HEK293 (cell line): ENCODE measurements around the gene PCOLCE2.

Experiments used
- CTCF ChIA-PET: fragments of 350-600 bp; formaldehyde crosslinking; extraction: SDS; loops from one replicate; lab custom pipeline; 2021; ENCODE audit warnings: antibody characterized with exemption; lab: Yijun Ruan, JAX
- POLR2A ChIA-PET: fragments of 300-600 bp; formaldehyde crosslinking; extraction: SDS; loops from one replicate; lab custom pipeline; 2020; ENCODE audit warnings: antibody characterized with exemption, inconsistent platforms; lab: Yijun Ruan, JAX
- H3K27ac ChIP-seq: fragments of 200-500 bp; sonication (Bioruptor generic); 2 replicates; pipeline ENCODE4 v1.5.1; 2014; ENCODE audit warnings: low read depth, low read length, control low read depth, inconsistent platforms; ENCODE audit errors: extremely low read depth
- H3K36me3 ChIP-seq, 2 experiments: fragments of 200-500 bp in 1 of 2; sonication (Bioruptor generic) in 1 of 2; 1 replicate in 1 of 2; 2 replicates in 1 of 2; pipeline ENCODE4 v1.5.1; 2014 to 2017; ENCODE audit warnings: inconsistent platforms in 2 of 2, low read length in 2 of 2; ENCODE audit not compliant: control insufficient read depth in 2 of 2, insufficient read depth in 1 of 2
- H3K4me1 ChIP-seq: fragments of 200-500 bp; sonication (Bioruptor generic); 2 replicates; pipeline ENCODE4 v1.5.1; 2014; ENCODE audit warnings: mild to moderate bottlenecking, low read length, inconsistent platforms; ENCODE audit not compliant: control insufficient read depth, insufficient read depth
- H3K4me3 ChIP-seq: 2 replicates; pipeline ENCODE4 v1.5.1; 2011; ENCODE audit warnings: low read depth, mild to moderate bottlenecking, control low read depth, low read length, moderate library complexity
- H3K9me3 ChIP-seq: fragments of 200-500 bp; sonication (Bioruptor generic); 2 replicates; pipeline ENCODE4 v1.5.1; 2014; ENCODE audit warnings: low read depth, low read length, inconsistent platforms; ENCODE audit not compliant: control insufficient read depth, insufficient read depth
- HOXD13 ChIP-seq: sonication (generic); formaldehyde crosslinking; IDR thresholded peaks from 2 replicates; pipeline ENCODE4 v1.8.0; 2022; ENCODE audit warnings: missing genetic modification reagents, borderline replicate concordance
- IKZF3 ChIP-seq: fragments of 450-650 bp; IDR thresholded peaks from 2 replicates; pipeline ENCODE4 v1.5.0; 2018; ENCODE audit warnings: missing biosample characterization, mild to moderate bottlenecking, missing genetic modification characterization, moderate library complexity
- KLF8 ChIP-seq: fragments of 450-650 bp; formaldehyde crosslinking; IDR thresholded peaks from 2 replicates; pipeline ENCODE4 v1.5.1; 2016; ENCODE audit warnings: missing biosample characterization, missing genetic modification characterization
- MZF1 ChIP-seq: fragments of 450-650 bp; formaldehyde crosslinking; IDR thresholded peaks from 2 replicates; pipeline ENCODE4 v1.5.1; 2017; ENCODE audit warnings: missing biosample characterization, missing genetic modification characterization, borderline replicate concordance
- SP2 ChIP-seq: fragments of 450-650 bp; formaldehyde crosslinking; IDR thresholded peaks from 2 replicates; pipeline ENCODE4 v1.5.1; 2016; ENCODE audit warnings: missing biosample characterization, missing genetic modification characterization
- YY2 ChIP-seq: fragments of 450-650 bp; formaldehyde crosslinking; IDR thresholded peaks from 2 replicates; pipeline ENCODE4 v1.5.1; 2016; ENCODE audit warnings: missing biosample characterization, missing genetic modification characterization
- ZBTB1 ChIP-seq: fragments of 450-650 bp; formaldehyde crosslinking; IDR thresholded peaks from 2 replicates; pipeline ENCODE4 v1.5.1; 2016; ENCODE audit warnings: missing biosample characterization, missing genetic modification characterization
- ZBTB21 ChIP-seq: fragments of 450-650 bp; formaldehyde crosslinking; IDR thresholded peaks from 2 replicates; pipeline ENCODE4 v1.5.1; 2017; ENCODE audit warnings: missing biosample characterization, missing genetic modification characterization
- ZNF2 ChIP-seq: fragments of 450-650 bp; formaldehyde crosslinking; IDR thresholded peaks from 2 replicates; pipeline ENCODE4 v1.5.1; 2016; ENCODE audit warnings: missing biosample characterization, missing genetic modification characterization
- ZNF239 ChIP-seq: fragments of 450-650 bp; formaldehyde crosslinking; IDR thresholded peaks from 2 replicates; pipeline ENCODE4 v1.5.1; 2016; ENCODE audit warnings: missing biosample characterization, missing genetic modification characterization
- ZNF248 ChIP-seq: fragments of 450-650 bp; formaldehyde crosslinking; IDR thresholded peaks from 2 replicates; pipeline ENCODE4 v1.5.1; 2017; ENCODE audit warnings: missing biosample characterization, missing genetic modification characterization
- ZNF266 ChIP-seq: fragments of 450-650 bp; formaldehyde crosslinking; IDR thresholded peaks from 2 replicates; pipeline ENCODE4 v1.5.1; 2016; ENCODE audit warnings: missing biosample characterization, missing genetic modification characterization, low read depth
- ZNF274 ChIP-seq, 2 experiments: fragments of 200-500 bp in 1 of 2; fragments of 450-650 bp in 1 of 2; sonication (Bioruptor generic) in 1 of 2; formaldehyde crosslinking in 1 of 2; IDR thresholded peaks; 2 replicates each; pipeline versions ENCODE4 v1.5.1 to v1.6.1; 2014 to 2016; ENCODE audit warnings: borderline replicate concordance in 1 of 2, inconsistent platforms in 1 of 2, low read length in 1 of 2, missing biosample characterization in 1 of 2, missing genetic modification characterization in 1 of 2
- ZNF747 ChIP-seq: fragments of 450-650 bp; formaldehyde crosslinking; IDR thresholded peaks from 2 replicates; pipeline ENCODE4 v1.5.1; 2016; ENCODE audit warnings: missing biosample characterization, missing genetic modification characterization
- ZNF785 ChIP-seq: fragments of 450-650 bp; formaldehyde crosslinking; IDR thresholded peaks from 2 replicates; pipeline ENCODE4 v1.5.1; 2016; ENCODE audit warnings: missing biosample characterization, missing genetic modification characterization
- TF ChIP-seq, protein P1 (sequence below): fragments of 450-650 bp; formaldehyde crosslinking; IDR thresholded peaks from 2 replicates; pipeline ENCODE4 v1.5.1; 2016; ENCODE audit warnings: missing biosample characterization, missing genetic modification characterization
- TF ChIP-seq, protein P2 (sequence below): fragments of 450-650 bp; formaldehyde crosslinking; IDR thresholded peaks from 2 replicates; pipeline ENCODE4 v1.5.1; 2016; ENCODE audit warnings: missing biosample characterization, missing genetic modification characterization
- TF ChIP-seq, protein P3 (sequence below): fragments of 450-650 bp; formaldehyde crosslinking; IDR thresholded peaks from 2 replicates; pipeline ENCODE4 v1.5.1; 2016; ENCODE audit warnings: missing biosample characterization, missing genetic modification characterization
- TF ChIP-seq, protein P4 (sequence below): fragments of 450-650 bp; formaldehyde crosslinking; IDR thresholded peaks from 2 replicates; pipeline ENCODE4 v1.5.1; 2016; ENCODE audit warnings: missing biosample characterization, missing genetic modification characterization
- TF ChIP-seq, protein P5 (sequence below): fragments of 450-650 bp; formaldehyde crosslinking; IDR thresholded peaks from 2 replicates; pipeline ENCODE4 v1.5.1; 2016; ENCODE audit warnings: missing biosample characterization, missing genetic modification characterization
- TF ChIP-seq, protein P6 (sequence below): fragments of 450-650 bp; formaldehyde crosslinking; IDR thresholded peaks from 2 replicates; pipeline ENCODE4 v1.5.1; 2016; ENCODE audit warnings: missing biosample characterization, missing genetic modification characterization
- TF ChIP-seq, protein P7 (sequence below): fragments of 450-650 bp; IDR thresholded peaks from 2 replicates; pipeline ENCODE4 v1.5.1; 2018; ENCODE audit warnings: missing biosample characterization, mild to moderate bottlenecking, missing genetic modification characterization
- TF ChIP-seq, protein P8 (sequence below): fragments of 450-650 bp; formaldehyde crosslinking; IDR thresholded peaks from 2 replicates; pipeline ENCODE4; 2016; ENCODE audit warnings: missing biosample characterization, missing genetic modification characterization

PCOLCE2 gene

DNA sequence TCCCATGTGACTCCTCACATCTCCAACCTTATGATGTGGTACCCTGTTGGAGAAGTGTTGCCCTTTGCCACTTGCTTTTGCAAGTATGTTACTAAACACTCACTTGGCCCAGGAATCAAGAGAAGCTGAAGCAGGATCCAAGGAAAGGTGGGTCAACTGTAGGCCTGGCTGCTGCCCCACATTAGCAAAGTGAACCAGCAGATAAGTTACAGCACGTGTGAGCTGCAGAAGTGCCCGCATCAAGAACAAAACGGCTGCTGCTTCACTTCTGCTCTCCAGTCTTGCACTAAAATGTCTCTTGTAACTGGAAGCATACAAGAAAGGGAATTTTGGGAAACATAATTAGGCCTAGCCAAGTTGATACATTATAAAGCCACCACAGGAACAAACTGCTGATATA is 79.6 kb downstream of the PCOLCE2 start:
- CTCF ChIA-PET = interaction anchor here (3.6 kb wide), 1 partner anchor 19 kb away, joined by 14 read pairs; no protein-coding TSS in a partner anchor
- H3K36me3 ChIP-seq = peaks cover 0 to 11% of the 10 kb centered on the region in 2 experiments; a peak in 1 of 3 replicates
- no peaks in the 10 kb centered on the region for H3K4me1 ChIP-seq
- H3K27ac ChIP-seq = no peak overlapping the region
- H3K4me3 ChIP-seq = no peak overlapping the region
- no peaks in the 10 kb centered on the region for H3K9me3 ChIP-seq
- POLR2A ChIA-PET = no interaction called here
- TF ChIP-seq, protein P1, sequence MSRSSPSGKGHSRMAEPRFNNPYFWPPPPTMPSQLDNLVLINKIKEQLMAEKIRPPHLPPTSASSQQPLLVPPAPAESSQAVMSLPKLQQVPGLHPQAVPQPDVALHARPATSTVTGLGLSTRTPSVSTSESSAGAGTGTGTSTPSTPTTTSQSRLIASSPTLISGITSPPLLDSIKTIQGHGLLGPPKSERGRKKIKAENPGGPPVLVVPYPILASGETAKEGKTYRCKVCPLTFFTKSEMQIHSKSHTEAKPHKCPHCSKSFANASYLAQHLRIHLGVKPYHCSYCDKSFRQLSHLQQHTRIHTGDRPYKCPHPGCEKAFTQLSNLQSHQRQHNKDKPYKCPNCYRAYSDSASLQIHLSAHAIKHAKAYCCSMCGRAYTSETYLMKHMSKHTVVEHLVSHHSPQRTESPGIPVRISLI = no peak
- no peak for TF ChIP-seq ZNF747 (tag by site-specific recombination)
- no peak for TF ChIP-seq ZBTB1 (tag by site-specific recombination)
- no peak for TF ChIP-seq ZNF2 (tag by site-specific recombination)
- TF ChIP-seq ZNF248 (tag by site-specific recombination) = no peak
- TF ChIP-seq ZNF274 (IDR thresholded peaks at IDR 0.05; ENCODE audit: low read length) = no peak
- no peak for TF ChIP-seq ZNF274 (tag by site-specific recombination; IDR thresholded peaks at IDR 0.05; ENCODE audit: borderline replicate concordance)
- no peak for TF ChIP-seq ZBTB21 (tag by site-specific recombination)
- TF ChIP-seq, protein P2, sequence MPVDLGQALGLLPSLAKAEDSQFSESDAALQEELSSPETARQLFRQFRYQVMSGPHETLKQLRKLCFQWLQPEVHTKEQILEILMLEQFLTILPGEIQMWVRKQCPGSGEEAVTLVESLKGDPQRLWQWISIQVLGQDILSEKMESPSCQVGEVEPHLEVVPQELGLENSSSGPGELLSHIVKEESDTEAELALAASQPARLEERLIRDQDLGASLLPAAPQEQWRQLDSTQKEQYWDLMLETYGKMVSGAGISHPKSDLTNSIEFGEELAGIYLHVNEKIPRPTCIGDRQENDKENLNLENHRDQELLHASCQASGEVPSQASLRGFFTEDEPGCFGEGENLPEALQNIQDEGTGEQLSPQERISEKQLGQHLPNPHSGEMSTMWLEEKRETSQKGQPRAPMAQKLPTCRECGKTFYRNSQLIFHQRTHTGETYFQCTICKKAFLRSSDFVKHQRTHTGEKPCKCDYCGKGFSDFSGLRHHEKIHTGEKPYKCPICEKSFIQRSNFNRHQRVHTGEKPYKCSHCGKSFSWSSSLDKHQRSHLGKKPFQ (tag by site-specific recombination) = no peak
- TF ChIP-seq, protein P3, sequence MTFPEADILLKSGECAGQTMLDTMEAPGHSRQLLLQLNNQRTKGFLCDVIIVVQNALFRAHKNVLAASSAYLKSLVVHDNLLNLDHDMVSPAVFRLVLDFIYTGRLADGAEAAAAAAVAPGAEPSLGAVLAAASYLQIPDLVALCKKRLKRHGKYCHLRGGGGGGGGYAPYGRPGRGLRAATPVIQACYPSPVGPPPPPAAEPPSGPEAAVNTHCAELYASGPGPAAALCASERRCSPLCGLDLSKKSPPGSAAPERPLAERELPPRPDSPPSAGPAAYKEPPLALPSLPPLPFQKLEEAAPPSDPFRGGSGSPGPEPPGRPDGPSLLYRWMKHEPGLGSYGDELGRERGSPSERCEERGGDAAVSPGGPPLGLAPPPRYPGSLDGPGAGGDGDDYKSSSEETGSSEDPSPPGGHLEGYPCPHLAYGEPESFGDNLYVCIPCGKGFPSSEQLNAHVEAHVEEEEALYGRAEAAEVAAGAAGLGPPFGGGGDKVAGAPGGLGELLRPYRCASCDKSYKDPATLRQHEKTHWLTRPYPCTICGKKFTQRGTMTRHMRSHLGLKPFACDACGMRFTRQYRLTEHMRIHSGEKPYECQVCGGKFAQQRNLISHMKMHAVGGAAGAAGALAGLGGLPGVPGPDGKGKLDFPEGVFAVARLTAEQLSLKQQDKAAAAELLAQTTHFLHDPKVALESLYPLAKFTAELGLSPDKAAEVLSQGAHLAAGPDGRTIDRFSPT (tag by site-specific recombination) = no peak
- TF ChIP-seq ZNF785 (tag by site-specific recombination) = no peak
- no peak for TF ChIP-seq HOXD13 (CRISPR knock-in tag)
- TF ChIP-seq, protein P4, sequence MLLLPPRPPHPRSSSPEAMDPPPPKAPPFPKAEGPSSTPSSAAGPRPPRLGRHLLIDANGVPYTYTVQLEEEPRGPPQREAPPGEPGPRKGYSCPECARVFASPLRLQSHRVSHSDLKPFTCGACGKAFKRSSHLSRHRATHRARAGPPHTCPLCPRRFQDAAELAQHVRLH = no peak
- TF ChIP-seq SP2 (tag by site-specific recombination) = no peak
- TF ChIP-seq, protein P5, sequence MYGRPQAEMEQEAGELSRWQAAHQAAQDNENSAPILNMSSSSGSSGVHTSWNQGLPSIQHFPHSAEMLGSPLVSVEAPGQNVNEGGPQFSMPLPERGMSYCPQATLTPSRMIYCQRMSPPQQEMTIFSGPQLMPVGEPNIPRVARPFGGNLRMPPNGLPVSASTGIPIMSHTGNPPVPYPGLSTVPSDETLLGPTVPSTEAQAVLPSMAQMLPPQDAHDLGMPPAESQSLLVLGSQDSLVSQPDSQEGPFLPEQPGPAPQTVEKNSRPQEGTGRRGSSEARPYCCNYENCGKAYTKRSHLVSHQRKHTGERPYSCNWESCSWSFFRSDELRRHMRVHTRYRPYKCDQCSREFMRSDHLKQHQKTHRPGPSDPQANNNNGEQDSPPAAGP (tag by site-specific recombination) = no peak
- TF ChIP-seq KLF8 (tag by site-specific recombination) = no peak
- no peak for TF ChIP-seq YY2 (tag by site-specific recombination)
- TF ChIP-seq IKZF3 (tag by site-specific recombination) = no peak
- no peak for TF ChIP-seq ZNF266 (tag by site-specific recombination)

DNA sequence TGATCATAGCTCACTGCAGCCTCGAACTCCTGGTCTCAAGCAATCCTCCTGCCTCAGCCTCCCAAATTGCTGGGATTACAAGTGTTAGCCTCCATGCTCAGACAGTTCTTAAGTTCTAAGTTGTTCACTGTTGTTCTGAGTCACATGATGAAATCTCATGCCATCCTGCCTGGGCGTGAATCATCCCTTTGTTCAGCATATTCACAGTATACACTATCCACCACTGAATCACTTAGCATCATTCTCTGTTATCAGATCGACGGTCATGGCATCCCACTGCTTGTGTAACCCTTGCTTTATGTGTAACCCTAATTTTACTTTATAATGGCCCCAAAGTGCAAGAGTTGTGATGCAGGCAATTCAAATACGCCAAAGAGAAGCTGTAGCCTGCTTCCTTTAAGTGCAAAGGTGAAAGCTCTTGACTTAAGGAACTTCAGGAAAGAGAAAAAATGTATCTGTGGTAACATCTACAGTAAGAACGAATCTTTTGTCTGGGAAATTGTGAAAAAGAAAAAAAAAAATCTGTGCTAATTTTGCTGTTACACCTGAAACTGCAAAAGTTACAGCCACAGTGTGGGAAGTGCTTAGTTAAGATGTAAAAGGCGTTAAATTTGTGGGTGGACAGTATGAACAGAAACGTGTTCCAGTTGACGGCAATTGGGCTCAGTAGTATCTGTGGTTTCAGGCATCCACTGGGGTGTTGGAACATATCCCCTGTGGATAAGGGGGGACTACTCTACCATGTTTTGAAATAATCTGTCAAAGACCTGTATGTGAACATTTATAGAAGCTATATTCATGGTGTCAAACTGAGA is 80.6 kb downstream of the PCOLCE2 start:
- H3K9me3 ChIP-seq = no peaks in the 10 kb centered on the region
- H3K36me3 ChIP-seq = peaks cover 0 to 14% of the 10 kb centered on the region in 2 experiments; a peak in 1 of 3 replicates
- no peak overlapping the region for H3K4me3 ChIP-seq
- ChIA-PET CTCF (interaction anchor here (1.2 to 3.6 kb wide), 2 partner anchors 9 to 20 kb away, joined by 5 to 14 read pairs; no protein-coding TSS in a partner anchor), POLR2A (no interaction called here)
- H3K4me1 ChIP-seq = no peaks in the 10 kb centered on the region
- no peak overlapping the region for H3K27ac ChIP-seq
- TF ChIP-seq ZNF239 (tag by site-specific recombination) (no peak), MZF1 (no peak)
- TF ChIP-seq, protein P6, sequence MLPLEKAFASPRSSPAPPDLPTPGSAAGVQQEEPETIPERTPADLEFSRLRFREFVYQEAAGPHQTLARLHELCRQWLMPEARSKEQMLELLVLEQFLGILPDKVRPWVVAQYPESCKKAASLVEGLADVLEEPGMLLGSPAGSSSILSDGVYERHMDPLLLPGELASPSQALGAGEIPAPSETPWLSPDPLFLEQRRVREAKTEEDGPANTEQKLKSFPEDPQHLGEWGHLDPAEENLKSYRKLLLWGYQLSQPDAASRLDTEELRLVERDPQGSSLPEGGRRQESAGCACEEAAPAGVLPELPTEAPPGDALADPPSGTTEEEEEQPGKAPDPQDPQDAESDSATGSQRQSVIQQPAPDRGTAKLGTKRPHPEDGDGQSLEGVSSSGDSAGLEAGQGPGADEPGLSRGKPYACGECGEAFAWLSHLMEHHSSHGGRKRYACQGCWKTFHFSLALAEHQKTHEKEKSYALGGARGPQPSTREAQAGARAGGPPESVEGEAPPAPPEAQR (tag by site-specific recombination) = no peak
- TF ChIP-seq, protein P7, sequence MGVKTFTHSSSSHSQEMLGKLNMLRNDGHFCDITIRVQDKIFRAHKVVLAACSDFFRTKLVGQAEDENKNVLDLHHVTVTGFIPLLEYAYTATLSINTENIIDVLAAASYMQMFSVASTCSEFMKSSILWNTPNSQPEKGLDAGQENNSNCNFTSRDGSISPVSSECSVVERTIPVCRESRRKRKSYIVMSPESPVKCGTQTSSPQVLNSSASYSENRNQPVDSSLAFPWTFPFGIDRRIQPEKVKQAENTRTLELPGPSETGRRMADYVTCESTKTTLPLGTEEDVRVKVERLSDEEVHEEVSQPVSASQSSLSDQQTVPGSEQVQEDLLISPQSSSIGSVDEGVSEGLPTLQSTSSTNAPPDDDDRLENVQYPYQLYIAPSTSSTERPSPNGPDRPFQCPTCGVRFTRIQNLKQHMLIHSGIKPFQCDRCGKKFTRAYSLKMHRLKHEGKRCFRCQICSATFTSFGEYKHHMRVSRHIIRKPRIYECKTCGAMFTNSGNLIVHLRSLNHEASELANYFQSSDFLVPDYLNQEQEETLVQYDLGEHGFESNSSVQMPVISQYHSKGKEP (tag by site-specific recombination) = no peak
- TF ChIP-seq, protein P8, sequence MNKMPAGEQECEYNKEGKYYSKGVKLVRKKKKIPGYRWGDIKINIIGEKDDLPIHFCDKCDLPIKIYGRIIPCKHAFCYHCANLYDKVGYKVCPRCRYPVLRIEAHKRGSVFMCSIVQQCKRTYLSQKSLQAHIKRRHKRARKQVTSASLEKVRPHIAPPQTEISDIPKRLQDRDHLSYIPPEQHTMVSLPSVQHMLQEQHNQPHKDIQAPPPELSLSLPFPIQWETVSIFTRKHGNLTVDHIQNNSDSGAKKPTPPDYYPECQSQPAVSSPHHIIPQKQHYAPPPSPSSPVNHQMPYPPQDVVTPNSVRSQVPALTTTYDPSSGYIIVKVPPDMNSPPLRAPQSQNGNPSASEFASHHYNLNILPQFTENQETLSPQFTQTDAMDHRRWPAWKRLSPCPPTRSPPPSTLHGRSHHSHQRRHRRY (tag by site-specific recombination) = no peak
